ENCODE data around the gene PNPLA5.

The PNPLA5 gene

DNA sequence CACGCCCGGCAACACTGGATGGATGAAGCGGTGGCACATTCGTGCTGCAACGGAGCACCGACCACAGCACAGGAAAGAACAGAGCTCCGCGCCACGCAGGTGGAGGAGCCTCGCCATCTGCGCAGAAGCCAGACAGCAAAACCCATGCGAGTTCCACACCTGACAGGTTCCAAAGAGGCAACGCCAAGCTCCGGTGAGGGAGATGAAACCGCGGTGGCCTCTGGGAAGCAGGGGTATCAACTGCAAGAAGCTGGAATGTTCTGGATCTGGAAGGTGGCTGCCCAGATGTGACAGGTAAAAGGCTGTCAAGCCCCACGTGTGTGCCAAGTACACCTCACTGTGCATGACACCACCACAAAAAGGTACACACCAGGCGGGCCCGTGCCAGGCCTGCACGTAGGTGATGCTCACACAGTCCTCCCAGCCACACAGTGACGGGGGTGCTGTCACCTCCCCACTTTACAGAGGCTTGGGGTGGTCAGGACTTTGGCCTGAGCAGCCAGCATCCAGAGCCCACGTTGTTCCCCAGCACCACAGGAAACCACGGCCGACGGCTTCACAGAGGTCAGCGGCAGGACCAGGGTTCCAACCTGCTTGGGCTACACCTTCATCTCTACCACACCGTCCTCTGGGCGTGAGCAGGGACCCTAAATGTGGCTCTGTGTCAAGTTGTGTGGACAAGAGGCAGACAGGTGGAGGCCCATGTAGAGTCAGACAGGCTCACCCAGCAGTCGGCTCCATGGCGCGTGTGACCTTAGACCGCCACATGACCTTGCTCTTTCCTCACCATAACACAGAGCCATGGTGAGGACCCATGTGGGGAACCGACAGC is 60.0 kb downstream of the PNPLA5 start:
- Histone ChIP-seq H3K36me3 (ENCODE audit: control insufficient read depth, insufficient read depth, low read length) (no peaks in the 10 kb centered on the region), H3K4me1 (ENCODE audit: control insufficient read depth, insufficient read depth, low read length, poor library complexity, severe bottlenecking) (no peaks in the 10 kb centered on the region), H3K27ac (ENCODE audit: insufficient read depth, low read length, poor library complexity, severe bottlenecking) (no peak overlapping the region), H3K27me3 (replicated peaks; ENCODE audit: control insufficient read depth, insufficient read depth, low read length, poor library complexity, severe bottlenecking) (no peaks in the 10 kb centered on the region), H3K4me3 (ENCODE audit: insufficient read depth, low read depth, low read length, poor library complexity, severe bottlenecking) (no peak overlapping the region), H3K9me3 (ENCODE audit: control insufficient read depth, low read length) (no peaks in the 10 kb centered on the region)
- DNase-seq = no peak

DNA sequence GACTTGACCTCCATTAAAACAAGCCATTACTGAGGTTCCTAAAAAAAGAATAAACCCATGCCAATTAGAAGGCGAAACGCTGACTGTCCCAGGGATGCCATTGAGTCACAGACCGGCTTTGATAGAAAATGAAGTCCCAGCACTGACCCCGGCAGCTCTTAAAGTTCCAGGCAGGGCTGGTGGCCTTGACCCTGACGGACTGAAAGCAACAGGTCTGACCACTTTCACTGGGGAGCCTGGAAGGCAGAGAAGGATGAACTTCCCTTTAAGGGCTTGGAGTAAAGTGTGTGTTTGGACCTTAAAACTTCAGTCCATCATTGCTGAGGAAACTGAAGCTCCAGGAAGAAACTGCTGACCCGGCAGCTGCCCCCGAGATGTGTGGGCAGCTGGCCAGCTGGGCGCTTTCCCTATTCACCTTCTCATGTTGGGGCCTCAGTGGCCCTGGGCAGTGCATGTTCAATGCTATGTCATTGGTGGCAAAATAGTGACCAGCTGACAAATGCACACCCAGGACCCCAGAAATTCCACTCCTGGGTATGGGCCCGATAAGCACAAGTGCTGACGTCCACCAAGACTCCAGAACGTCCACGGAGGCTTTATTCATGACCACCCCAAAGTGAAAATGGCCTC is 60.8 kb downstream of the PNPLA5 start:
- Histone ChIP-seq H3K27ac (ENCODE audit: insufficient read depth, low read length, poor library complexity, severe bottlenecking) (no peak overlapping the region), H3K4me3 (ENCODE audit: insufficient read depth, low read depth, low read length, poor library complexity, severe bottlenecking) (no peak overlapping the region), H3K36me3 (ENCODE audit: control insufficient read depth, insufficient read depth, low read length) (no peaks in the 10 kb centered on the region), H3K9me3 (ENCODE audit: control insufficient read depth, low read length) (no peaks in the 10 kb centered on the region), H3K4me1 (ENCODE audit: control insufficient read depth, insufficient read depth, low read length, poor library complexity, severe bottlenecking) (no peaks in the 10 kb centered on the region), H3K27me3 (replicated peaks; ENCODE audit: control insufficient read depth, insufficient read depth, low read length, poor library complexity, severe bottlenecking) (no peaks in the 10 kb centered on the region)
- no peak for DNase-seq

DNA sequence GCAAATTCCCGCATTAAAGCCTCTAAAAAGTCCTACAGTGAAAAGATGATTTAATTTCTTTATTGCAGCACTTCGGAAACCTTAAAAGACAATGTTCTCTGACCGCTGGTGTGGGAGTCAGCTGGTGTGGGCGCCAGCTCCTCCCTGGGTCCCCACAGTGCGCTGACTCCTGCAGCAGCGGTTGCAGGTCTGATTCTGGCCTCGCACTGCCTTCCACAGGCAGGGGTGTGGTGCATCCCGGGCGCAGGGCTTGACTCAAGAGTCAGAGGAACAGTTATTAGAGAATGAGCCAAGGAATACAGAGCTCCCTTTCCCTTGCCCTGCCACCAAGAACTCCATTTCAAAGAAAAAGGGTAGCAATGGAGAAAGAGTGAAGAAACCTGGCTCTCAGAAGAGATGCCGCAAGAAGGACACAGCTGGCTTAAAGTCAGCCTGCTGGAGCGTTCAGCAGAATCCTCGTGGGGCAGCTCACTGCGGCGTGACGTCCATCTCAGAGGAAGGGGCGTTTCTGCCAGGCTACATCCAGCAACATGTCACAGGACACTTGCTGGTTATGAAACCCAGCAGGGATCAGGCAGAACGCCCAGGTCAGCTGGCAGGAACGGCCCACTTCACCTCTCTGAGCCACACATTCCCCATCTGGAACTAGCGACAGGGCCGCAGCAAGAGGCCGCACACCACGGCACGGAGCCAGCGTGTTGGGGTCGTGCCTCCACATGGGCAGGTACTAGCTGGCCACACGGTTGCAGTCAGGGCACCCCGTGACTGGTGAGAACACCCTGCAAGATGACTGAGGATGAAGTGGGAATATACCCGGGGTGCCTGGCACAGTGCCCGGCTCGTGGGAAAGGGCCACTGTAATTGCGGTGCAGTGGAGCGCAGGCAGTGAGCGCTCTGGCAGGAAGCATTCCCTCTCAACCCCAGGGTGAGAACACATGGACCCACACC is 61.6 kb downstream of the PNPLA5 start:
- H3K9me3 ChIP-seq (ENCODE audit: control insufficient read depth, low read length) = no peaks in the 10 kb centered on the region
- H3K4me1 ChIP-seq (ENCODE audit: control insufficient read depth, insufficient read depth, low read length, poor library complexity, severe bottlenecking) = no peaks in the 10 kb centered on the region
- H3K36me3 ChIP-seq (ENCODE audit: control insufficient read depth, insufficient read depth, low read length) = no peaks in the 10 kb centered on the region
- DNase-seq = no peak
- H3K4me3 ChIP-seq (ENCODE audit: insufficient read depth, low read depth, low read length, poor library complexity, severe bottlenecking) = no peak overlapping the region
- no peaks in the 10 kb centered on the region for H3K27me3 ChIP-seq (replicated peaks; ENCODE audit: control insufficient read depth, insufficient read depth, low read length, poor library complexity, severe bottlenecking)
- no peak overlapping the region for H3K27ac ChIP-seq (ENCODE audit: insufficient read depth, low read length, poor library complexity, severe bottlenecking)

Data from effector memory CD4-positive, alpha-beta T cell (primary cell).